Activated naive CD4-positive, alpha-beta T cell treated with Interleukin-2 at 50 U/mL for 16 hours (primary cell): Measurements from ENCODE around the gene PGAM5.

Source experiments
- DNase-seq: peaks from one replicate; pipeline ENCODE4 v3.0.0-alpha.2; 2020

The PGAM5 gene

GRCh38 chr12:132723015-132723763 lies 12.5 kb downstream of the PGAM5 start:
- no peak for DNase-seq

- DNase-seq = no peak
Measured at GRCh38 chr12:132723764-132724140, 13.1 kb downstream of the PGAM5 start.

GRCh38 chr12:132724506-132725241 lies 14.0 kb downstream of the PGAM5 start:
- DNase-seq = no peak

GRCh38 chr12:132726386-132726785 lies 15.7 kb downstream of the PGAM5 start:
- DNase-seq = no peak

- DNase-seq = no peak
Measured at GRCh38 chr12:132727091-132727794, 16.6 kb downstream of the PGAM5 start.

GRCh38 chr12:132728502-132728901 lies 17.9 kb downstream of the PGAM5 start:
- DNase-seq = no peak

- DNase-seq = no peak
Measured at GRCh38 chr12:132729541-132730320, 19.1 kb downstream of the PGAM5 start.

GRCh38 chr12:132730353-132730752 lies 19.7 kb downstream of the PGAM5 start:
- no peak for DNase-seq

GRCh38 chr12:132731574-132731973 lies 20.9 kb downstream of the PGAM5 start:
- DNase-seq = no peak

- DNase-seq = no peak
Measured at GRCh38 chr12:132734206-132734605, 23.6 kb downstream of the PGAM5 start.

- DNase-seq = no peak
Measured at GRCh38 chr12:132735496-132735895, 24.9 kb downstream of the PGAM5 start.

- DNase-seq = no peak
Measured at GRCh38 chr12:132736378-132736777, 25.7 kb downstream of the PGAM5 start.

GRCh38 chr12:132736913-132737312 lies 26.3 kb downstream of the PGAM5 start:
- no peak for DNase-seq

GRCh38 chr12:132739600-132740312 lies 29.1 kb downstream of the PGAM5 start:
- DNase-seq = no peak

- DNase-seq = no peak
Measured at GRCh38 chr12:132740313-132740646, 29.6 kb downstream of the PGAM5 start.

GRCh38 chr12:132740652-132741051 lies 30.0 kb downstream of the PGAM5 start:
- DNase-seq = no peak

GRCh38 chr12:132741620-132742019 lies 31.0 kb downstream of the PGAM5 start:
- no peak for DNase-seq

GRCh38 chr12:132743831-132744230 lies 33.2 kb downstream of the PGAM5 start:
- DNase-seq = no peak

GRCh38 chr12:132746613-132747012 lies 36.0 kb downstream of the PGAM5 start:
- DNase-seq = no peak

- DNase-seq = no peak
Measured at GRCh38 chr12:132747395-132747794, 36.8 kb downstream of the PGAM5 start.

GRCh38 chr12:132747896-132748295 lies 37.3 kb downstream of the PGAM5 start:
- no peak for DNase-seq

GRCh38 chr12:132748319-132748718 lies 37.7 kb downstream of the PGAM5 start:
- no peak for DNase-seq
